Hepatocyte (in vitro differentiated cells): ENCODE results near the gene CDC14B.

Experiments
- CTCF ChIP-seq: fragments of 200-600 bp; sonication (generic); IDR thresholded peaks from 2 replicates; pipeline ENCODE4 v1.5.1; 2016; ENCODE audit warnings: antibody characterized with exemption, mild to moderate bottlenecking; ENCODE audit not compliant: poor library complexity
- EZH2 ChIP-seq: fragments of 200-600 bp; sonication (generic); IDR thresholded peaks from 2 replicates; pipeline ENCODE4 v1.6.1; 2016; ENCODE audit warnings: antibody characterized with exemption, mild to moderate bottlenecking, borderline replicate concordance
- EZH2phosphoT487 ChIP-seq: fragments of 200-600 bp; sonication (generic); IDR thresholded peaks from one replicate; pipeline ENCODE4 v1.6.1; 2018; ENCODE audit warnings: antibody characterized with exemption, mild to moderate bottlenecking, low read depth, moderate library complexity; ENCODE audit not compliant: unreplicated experiment, severe bottlenecking

GRCh38 chr9:96494215-96494800 lies 125.3 kb downstream of the CDC14B start:
- TF ChIP-seq CTCF (no peak), EZH2 (no peak), EZH2phosphoT487 (no peak)
